ENCODE results near the gene HTRA2.

HTRA2 gene

GRCh38 chr2:74514368-74515270 lies 15.1 kb upstream of the HTRA2 start, which contains the start of gene TLX2:
Gene TLX2 (plus strand): TSS chr2:74514450. CDS start chr2:74514807, 357 bp downstream.
- ChIA-PET CTCF (interaction anchor here (2.0 kb wide), 1 partner anchor 12 kb away, joined by 4 read pairs; the partner anchor contains the start of gene DQX1), POLR2A (no interaction called here)
- TF ChIP-seq CTCF (IDR thresholded peaks at IDR 0.05; ENCODE audit: insufficient read depth, low read length, missing control alignments), result no peak
- DNase-seq (ENCODE audit: low read depth, low spot score), result no peak
- H3K4me3 ChIP-seq (ENCODE audit: low read depth, low read length), result no peak within 1 kb of the TSS

GRCh38 chr2:74515271-74515980 lies 14.3 kb upstream of the HTRA2 start:
- DNase-seq (ENCODE audit: low read depth, low spot score), result no peak
- CTCF ChIA-PET, result interaction anchor here (2.0 kb wide), 1 partner anchor 11 kb away, joined by 4 read pairs; the partner anchor contains the start of gene DQX1
- POLR2A ChIA-PET, result interaction anchor here (0.8 kb wide), 1 partner anchor 8 kb away, joined by 3 read pairs; the partner anchor contains the start of gene PCGF1
- no peak for TF ChIP-seq CTCF (IDR thresholded peaks at IDR 0.05; ENCODE audit: insufficient read depth, low read length, missing control alignments)
- H3K4me3 ChIP-seq (ENCODE audit: low read depth, low read length), result no peak overlapping the region

DNA sequence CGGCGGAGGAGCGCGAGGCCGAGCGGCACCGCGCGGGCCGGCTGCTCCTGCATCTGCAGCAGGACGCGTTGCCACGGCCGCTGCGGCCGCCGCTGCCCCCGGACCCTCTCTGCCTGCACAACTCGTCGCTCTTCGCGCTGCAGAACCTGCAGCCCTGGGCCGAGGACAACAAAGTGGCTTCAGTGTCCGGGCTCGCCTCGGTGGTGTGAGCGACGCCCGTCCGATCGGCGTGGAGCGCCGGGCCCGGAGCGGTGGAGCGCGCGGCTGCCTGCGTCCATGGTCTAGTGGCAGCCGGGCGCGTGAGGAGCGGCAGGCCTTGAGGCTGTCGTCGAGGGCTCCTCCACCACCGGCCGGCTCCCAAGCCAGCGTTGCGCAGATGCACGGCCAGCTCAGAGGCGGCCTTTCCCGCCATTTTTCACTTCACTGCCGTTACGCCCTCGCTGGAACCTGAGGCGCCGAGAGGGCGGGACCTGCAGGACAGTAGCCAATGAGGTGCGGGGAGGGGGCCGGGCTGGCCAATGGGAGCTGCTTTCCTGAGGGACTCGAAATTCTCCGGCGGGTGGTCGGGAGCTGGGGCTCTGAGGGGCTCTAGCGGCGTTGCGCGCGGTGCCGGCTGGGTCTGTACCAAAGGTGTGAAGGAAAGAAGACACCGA lies 13.6 kb upstream of the HTRA2 start:
- ChIA-PET POLR2A (interaction anchor here (0.6 to 0.8 kb wide), 2 partner anchors 9 to 14 kb away, joined by 3 to 5 read pairs; partner anchors contain the start of genes HTRA2 and PCGF1), CTCF (interaction anchor here (1.9 to 2.0 kb wide), 2 partner anchors 10 to 13 kb away, joined by 4 read pairs; partner anchors contain the start of genes AUP1, DQX1 and HTRA2)
- no peak for TF ChIP-seq CTCF (IDR thresholded peaks at IDR 0.05; ENCODE audit: insufficient read depth, low read length, missing control alignments)
- peak overlapping the region; percentile 8; the same call in 1 of the 2 replicates for H3K4me3 ChIP-seq (ENCODE audit: low read depth, low read length)
- DNase-seq (ENCODE audit: low read depth, low spot score), result no peak

DNA sequence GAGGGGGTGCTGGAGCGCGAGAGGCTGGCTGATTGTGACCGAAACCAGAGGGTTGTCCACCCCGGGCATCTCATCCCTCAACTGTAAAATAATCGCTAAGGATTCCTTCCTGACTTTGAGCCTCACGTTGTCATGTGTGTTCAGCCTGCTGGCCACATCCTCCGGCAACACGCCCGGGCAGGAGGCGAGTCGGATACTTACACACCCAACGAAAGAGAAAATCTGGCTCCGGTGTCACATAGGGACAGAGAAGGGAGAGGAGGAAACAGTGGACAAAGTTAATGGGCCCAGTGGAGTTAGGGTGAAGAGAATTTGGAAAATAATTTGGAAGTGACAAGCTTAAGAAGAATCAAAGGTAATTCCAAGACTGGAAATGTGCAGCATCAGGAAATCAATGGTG lies 13.1 kb upstream of the HTRA2 start:
- ChIA-PET POLR2A (interaction anchor here (0.8 kb wide), 1 partner anchor 9 kb away, joined by 3 read pairs; the partner anchor contains the start of gene PCGF1), CTCF (interaction anchor here (1.9 kb wide), 1 partner anchor 13 kb away, joined by 4 read pairs; the partner anchor contains the start of genes AUP1 and HTRA2)
- no peak overlapping the region for H3K4me3 ChIP-seq (ENCODE audit: low read depth, low read length)
- no peak for DNase-seq (ENCODE audit: low read depth, low spot score)
- no peak for TF ChIP-seq CTCF (IDR thresholded peaks at IDR 0.05; ENCODE audit: insufficient read depth, low read length, missing control alignments)

DNA sequence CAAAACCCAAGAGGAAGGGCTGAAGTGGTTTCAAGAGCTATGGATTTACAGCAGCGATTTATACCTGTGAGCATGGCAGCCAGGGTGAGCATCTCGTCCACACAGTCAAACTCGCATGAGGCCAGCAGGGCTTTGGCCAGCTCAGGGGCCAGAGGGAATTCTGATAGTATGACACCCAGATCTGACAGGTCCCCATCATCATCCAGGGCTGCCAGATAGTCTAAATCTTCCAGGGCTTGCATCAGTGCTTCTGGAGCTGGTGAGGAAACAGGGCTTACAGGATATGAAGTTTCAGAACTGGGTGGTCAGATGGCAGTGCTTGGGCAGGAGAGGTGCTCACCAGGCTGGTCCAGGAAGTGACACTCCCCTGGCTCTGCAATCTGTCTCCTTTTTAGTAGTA lies 7.2 kb upstream of the HTRA2 start:
- POLR2A ChIA-PET, result no interaction called here
- CTCF ChIA-PET, result interaction anchor here (0.7 to 1.1 kb wide), 4 partner anchors 9 to 65 kb away, joined by 3 to 4 read pairs (median 3); no protein-coding TSS in a partner anchor
- no peak for TF ChIP-seq CTCF (IDR thresholded peaks at IDR 0.05; ENCODE audit: insufficient read depth, low read length, missing control alignments)
- no peak for DNase-seq (ENCODE audit: low read depth, low spot score)
- no peak overlapping the region for H3K4me3 ChIP-seq (ENCODE audit: low read depth, low read length)

All from AG04449 (cell line).